ENCODE results near the gene MPPED2. TPM values are rescaled to one million over a fixed set of nuclear protein-coding genes. Genes with fewer than 3 reads are reported as not detected.

The MPPED2 gene
- total RNA-seq, 1 experiment from 2014 or later: 2.4 TPM

GRCh38 chr11:30550022-30550542 lies 36.1 kb downstream of the MPPED2 start:
- no peak overlapping the region for H3K27ac Mint-ChIP-seq
- DNase-seq (ENCODE audit: low spot score) (no peak), ATAC-seq (no peak)
- H3K4me3 Mint-ChIP-seq: no peak overlapping the region
- H3K9me3 Mint-ChIP-seq: no peaks in the 10 kb centered on the region
- peaks cover 89% of the 10 kb centered on the region for H3K27me3 Mint-ChIP-seq (ENCODE audit: low read depth)
- H3K36me3 Mint-ChIP-seq: no peaks in the 10 kb centered on the region
- POLR2A ChIA-PET: no interaction called here
- peaks cover 84% of the 10 kb centered on the region for H3K4me1 Mint-ChIP-seq
- TF ChIP-seq EMX1 (CRISPR knock-in tag; IDR thresholded peaks at IDR 0.05) (no peak), TP53 (CRISPR knock-in tag; IDR thresholded peaks at IDR 0.05) (no peak), FOXJ3 (CRISPR knock-in tag; IDR thresholded peaks at IDR 0.05; ENCODE audit: borderline replicate concordance) (no peak), ZNF416 (CRISPR knock-in tag; IDR thresholded peaks at IDR 0.05) (no peak), E2F4 (CRISPR knock-in tag; IDR thresholded peaks at IDR 0.05; ENCODE audit: borderline replicate concordance, low read depth) (no peak), ELF4 (CRISPR knock-in tag; IDR thresholded peaks at IDR 0.05; ENCODE audit: low read depth) (no peak), HMGA2 (CRISPR knock-in tag; IDR thresholded peaks at IDR 0.05) (no peak), SOX15 (CRISPR knock-in tag; IDR thresholded peaks at IDR 0.05) (no peak)
- TF ChIP-seq, protein P1, sequence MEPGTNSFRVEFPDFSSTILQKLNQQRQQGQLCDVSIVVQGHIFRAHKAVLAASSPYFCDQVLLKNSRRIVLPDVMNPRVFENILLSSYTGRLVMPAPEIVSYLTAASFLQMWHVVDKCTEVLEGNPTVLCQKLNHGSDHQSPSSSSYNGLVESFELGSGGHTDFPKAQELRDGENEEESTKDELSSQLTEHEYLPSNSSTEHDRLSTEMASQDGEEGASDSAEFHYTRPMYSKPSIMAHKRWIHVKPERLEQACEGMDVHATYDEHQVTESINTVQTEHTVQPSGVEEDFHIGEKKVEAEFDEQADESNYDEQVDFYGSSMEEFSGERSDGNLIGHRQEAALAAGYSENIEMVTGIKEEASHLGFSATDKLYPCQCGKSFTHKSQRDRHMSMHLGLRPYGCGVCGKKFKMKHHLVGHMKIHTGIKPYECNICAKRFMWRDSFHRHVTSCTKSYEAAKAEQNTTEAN (CRISPR knock-in tag; IDR thresholded peaks at IDR 0.05): no peak
- TF ChIP-seq, protein P2, sequence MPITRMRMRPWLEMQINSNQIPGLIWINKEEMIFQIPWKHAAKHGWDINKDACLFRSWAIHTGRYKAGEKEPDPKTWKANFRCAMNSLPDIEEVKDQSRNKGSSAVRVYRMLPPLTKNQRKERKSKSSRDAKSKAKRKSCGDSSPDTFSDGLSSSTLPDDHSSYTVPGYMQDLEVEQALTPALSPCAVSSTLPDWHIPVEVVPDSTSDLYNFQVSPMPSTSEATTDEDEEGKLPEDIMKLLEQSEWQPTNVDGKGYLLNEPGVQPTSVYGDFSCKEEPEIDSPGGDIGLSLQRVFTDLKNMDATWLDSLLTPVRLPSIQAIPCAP (CRISPR knock-in tag; IDR thresholded peaks at IDR 0.05): no peak
- CTCF ChIA-PET: interaction anchor here (1.0 kb wide), 1 partner anchor 364 kb away, joined by 5 read pairs; no protein-coding TSS in a partner anchor

DNA sequence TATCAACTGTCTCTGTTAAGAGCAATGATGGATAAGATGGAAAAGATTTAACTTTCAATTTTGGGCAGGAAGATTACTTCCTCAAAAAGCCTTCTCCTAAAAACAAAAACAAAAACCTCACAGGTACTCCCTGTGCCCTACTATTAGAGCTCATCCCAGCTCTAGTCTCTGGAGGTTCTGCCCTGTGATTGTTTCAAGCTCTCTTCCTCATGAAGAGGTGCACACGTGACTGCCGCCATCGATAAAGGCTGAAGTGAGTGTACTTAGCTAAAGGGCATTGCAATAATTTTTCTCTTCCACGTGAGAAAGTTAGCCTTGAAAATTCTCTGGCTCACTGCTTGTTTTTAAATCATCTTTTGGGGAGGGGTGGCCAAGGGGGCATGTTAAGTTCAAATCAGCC lies 36.6 kb downstream of the MPPED2 start:
- Mint-ChIP-seq H3K9me3 (no peaks in the 10 kb centered on the region), H3K27ac (no peak overlapping the region), H3K27me3 (ENCODE audit: low read depth) (peaks cover 89% of the 10 kb centered on the region), H3K4me3 (no peak overlapping the region), H3K36me3 (no peaks in the 10 kb centered on the region), H3K4me1 (peaks cover 90% of the 10 kb centered on the region)
- ChIA-PET POLR2A (no interaction called here), CTCF (interaction anchor here (1.0 kb wide), 1 partner anchor 364 kb away, joined by 5 read pairs; no protein-coding TSS in a partner anchor)
- TF ChIP-seq ELF4 (CRISPR knock-in tag; IDR thresholded peaks at IDR 0.05; ENCODE audit: low read depth): no peak
- peak; percentile 53; the same call in 1 of the 2 replicates for TF ChIP-seq USF2 (CRISPR knock-in tag; IDR thresholded peaks at IDR 0.05)
- TF ChIP-seq, protein P3, sequence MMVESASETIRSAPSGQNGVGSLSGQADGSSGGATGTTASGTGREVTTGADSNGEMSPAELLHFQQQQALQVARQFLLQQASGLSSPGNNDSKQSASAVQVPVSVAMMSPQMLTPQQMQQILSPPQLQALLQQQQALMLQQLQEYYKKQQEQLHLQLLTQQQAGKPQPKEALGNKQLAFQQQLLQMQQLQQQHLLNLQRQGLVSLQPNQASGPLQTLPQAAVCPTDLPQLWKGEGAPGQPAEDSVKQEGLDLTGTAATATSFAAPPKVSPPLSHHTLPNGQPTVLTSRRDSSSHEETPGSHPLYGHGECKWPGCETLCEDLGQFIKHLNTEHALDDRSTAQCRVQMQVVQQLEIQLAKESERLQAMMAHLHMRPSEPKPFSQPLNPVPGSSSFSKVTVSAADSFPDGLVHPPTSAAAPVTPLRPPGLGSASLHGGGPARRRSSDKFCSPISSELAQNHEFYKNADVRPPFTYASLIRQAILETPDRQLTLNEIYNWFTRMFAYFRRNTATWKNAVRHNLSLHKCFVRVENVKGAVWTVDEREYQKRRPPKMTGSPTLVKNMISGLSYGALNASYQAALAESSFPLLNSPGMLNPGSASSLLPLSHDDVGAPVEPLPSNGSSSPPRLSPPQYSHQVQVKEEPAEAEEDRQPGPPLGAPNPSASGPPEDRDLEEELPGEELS (CRISPR knock-in tag; IDR thresholded peaks at IDR 0.05): no peak
- no peak for ATAC-seq
- no peak for DNase-seq (ENCODE audit: low spot score)

GRCh38 chr11:30546334-30546733 lies 39.8 kb downstream of the MPPED2 start:
- POLR2A ChIA-PET: no interaction called here
- ATAC-seq: peak; percentile 31
- Mint-ChIP-seq H3K4me1 (peaks cover 76% of the 10 kb centered on the region), H3K36me3 (no peaks in the 10 kb centered on the region), H3K27ac (peak overlapping the region; percentile 36), H3K27me3 (ENCODE audit: low read depth) (peaks cover 97% of the 10 kb centered on the region), H3K9me3 (no peaks in the 10 kb centered on the region), H3K4me3 (peak overlapping the region; percentile 18)
- DNase-seq (ENCODE audit: low spot score): no peak
- CTCF ChIA-PET: interaction anchor here (0.7 kb wide), 1 partner anchor 258 kb away, joined by 3 read pairs; no protein-coding TSS in a partner anchor
- TF ChIP-seq CBFB (CRISPR knock-in tag; IDR thresholded peaks at IDR 0.05; ENCODE audit: low read depth) (no peak), STAT6 (CRISPR knock-in tag; conservative IDR thresholded peaks at IDR 0.05; ENCODE audit: low read depth) (no peak), TEAD1 (CRISPR knock-in tag; IDR thresholded peaks at IDR 0.05) (peak; percentile 77), ETV6 (CRISPR knock-in tag; IDR thresholded peaks at IDR 0.05) (peak; percentile 39; the same call in 1 of the 2 replicates), TCF7 (CRISPR knock-in tag; IDR thresholded peaks at IDR 0.05; ENCODE audit: low read depth) (no peak), RORB (CRISPR knock-in tag; IDR thresholded peaks at IDR 0.05) (no peak), PRRX2 (CRISPR knock-in tag; IDR thresholded peaks at IDR 0.05) (no peak), GTF2I (CRISPR knock-in tag; conservative IDR thresholded peaks at IDR 0.05) (no peak), ZMAT4 (CRISPR knock-in tag; IDR thresholded peaks at IDR 0.05) (peak; percentile 87; the same call in 1 of the 2 replicates)
- TF ChIP-seq, protein P3 (CRISPR knock-in tag; IDR thresholded peaks at IDR 0.05): peak; percentile 56; the same call in 1 of the 2 replicates
